ENCODE results near the gene MND1.

Gene MND1

DNA sequence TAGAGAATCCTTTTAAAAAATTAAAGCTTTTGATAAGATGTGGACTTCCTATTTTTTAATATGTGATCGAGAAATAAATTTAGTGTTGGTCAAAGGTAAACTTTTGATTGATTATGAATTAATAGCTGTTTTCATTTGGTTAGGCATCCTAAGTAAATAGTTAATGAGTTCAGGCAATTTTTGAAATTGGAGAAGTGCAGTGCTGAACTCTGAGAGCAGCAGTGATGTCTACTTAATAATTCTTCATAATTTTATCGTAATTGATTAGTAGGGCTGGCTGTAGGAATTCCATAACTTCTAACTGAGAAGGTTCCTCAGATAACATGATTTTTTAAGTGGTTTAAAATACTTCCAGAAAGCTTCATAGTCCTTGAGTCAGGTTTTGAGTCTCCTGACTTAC lies 1.5 kb downstream of the MND1 start:
- TF ChIP-seq, protein P1, sequence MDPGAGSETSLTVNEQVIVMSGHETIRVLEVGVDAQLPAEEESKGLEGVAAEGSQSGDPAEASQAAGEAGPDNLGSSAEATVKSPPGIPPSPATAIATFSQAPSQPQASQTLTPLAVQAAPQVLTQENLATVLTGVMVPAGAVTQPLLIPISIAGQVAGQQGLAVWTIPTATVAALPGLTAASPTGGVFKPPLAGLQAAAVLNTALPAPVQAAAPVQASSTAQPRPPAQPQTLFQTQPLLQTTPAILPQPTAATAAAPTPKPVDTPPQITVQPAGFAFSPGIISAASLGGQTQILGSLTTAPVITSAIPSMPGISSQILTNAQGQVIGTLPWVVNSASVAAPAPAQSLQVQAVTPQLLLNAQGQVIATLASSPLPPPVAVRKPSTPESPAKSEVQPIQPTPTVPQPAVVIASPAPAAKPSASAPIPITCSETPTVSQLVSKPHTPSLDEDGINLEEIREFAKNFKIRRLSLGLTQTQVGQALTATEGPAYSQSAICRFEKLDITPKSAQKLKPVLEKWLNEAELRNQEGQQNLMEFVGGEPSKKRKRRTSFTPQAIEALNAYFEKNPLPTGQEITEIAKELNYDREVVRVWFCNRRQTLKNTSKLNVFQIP (CRISPR knock-in tag; IDR thresholded peaks at IDR 0.05; ENCODE audit: borderline replicate concordance, low read depth): no peak
- TF ChIP-seq, protein P2, sequence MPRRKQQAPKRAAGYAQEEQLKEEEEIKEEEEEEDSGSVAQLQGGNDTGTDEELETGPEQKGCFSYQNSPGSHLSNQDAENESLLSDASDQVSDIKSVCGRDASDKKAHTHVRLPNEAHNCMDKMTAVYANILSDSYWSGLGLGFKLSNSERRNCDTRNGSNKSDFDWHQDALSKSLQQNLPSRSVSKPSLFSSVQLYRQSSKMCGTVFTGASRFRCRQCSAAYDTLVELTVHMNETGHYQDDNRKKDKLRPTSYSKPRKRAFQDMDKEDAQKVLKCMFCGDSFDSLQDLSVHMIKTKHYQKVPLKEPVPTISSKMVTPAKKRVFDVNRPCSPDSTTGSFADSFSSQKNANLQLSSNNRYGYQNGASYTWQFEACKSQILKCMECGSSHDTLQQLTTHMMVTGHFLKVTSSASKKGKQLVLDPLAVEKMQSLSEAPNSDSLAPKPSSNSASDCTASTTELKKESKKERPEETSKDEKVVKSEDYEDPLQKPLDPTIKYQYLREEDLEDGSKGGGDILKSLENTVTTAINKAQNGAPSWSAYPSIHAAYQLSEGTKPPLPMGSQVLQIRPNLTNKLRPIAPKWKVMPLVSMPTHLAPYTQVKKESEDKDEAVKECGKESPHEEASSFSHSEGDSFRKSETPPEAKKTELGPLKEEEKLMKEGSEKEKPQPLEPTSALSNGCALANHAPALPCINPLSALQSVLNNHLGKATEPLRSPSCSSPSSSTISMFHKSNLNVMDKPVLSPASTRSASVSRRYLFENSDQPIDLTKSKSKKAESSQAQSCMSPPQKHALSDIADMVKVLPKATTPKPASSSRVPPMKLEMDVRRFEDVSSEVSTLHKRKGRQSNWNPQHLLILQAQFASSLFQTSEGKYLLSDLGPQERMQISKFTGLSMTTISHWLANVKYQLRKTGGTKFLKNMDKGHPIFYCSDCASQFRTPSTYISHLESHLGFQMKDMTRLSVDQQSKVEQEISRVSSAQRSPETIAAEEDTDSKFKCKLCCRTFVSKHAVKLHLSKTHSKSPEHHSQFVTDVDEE (CRISPR knock-in tag; IDR thresholded peaks at IDR 0.05): no peak
- TF ChIP-seq OSR1 (CRISPR knock-in tag; IDR thresholded peaks at IDR 0.05) (no peak), ZNF565 (CRISPR knock-in tag; conservative IDR thresholded peaks at IDR 0.05; ENCODE audit: low read depth) (no peak), PPARA (CRISPR knock-in tag; IDR thresholded peaks at IDR 0.05; ENCODE audit: borderline replicate concordance) (no peak), CSRNP3 (CRISPR knock-in tag; IDR thresholded peaks at IDR 0.05) (no peak), CSDC2 (CRISPR knock-in tag; IDR thresholded peaks at IDR 0.05) (no peak), TOX (CRISPR knock-in tag; IDR thresholded peaks at IDR 0.05; ENCODE audit: borderline replicate concordance) (no peak), RARB (CRISPR knock-in tag; IDR thresholded peaks at IDR 0.05) (no peak), ZNF70 (CRISPR knock-in tag; IDR thresholded peaks at IDR 0.05) (no peak), ZNF8 (CRISPR knock-in tag; IDR thresholded peaks at IDR 0.05) (no peak), ISL1 (CRISPR knock-in tag; IDR thresholded peaks at IDR 0.05) (no peak), SNAI2 (CRISPR knock-in tag; IDR thresholded peaks at IDR 0.05) (no peak)
- TF ChIP-seq, protein P3, sequence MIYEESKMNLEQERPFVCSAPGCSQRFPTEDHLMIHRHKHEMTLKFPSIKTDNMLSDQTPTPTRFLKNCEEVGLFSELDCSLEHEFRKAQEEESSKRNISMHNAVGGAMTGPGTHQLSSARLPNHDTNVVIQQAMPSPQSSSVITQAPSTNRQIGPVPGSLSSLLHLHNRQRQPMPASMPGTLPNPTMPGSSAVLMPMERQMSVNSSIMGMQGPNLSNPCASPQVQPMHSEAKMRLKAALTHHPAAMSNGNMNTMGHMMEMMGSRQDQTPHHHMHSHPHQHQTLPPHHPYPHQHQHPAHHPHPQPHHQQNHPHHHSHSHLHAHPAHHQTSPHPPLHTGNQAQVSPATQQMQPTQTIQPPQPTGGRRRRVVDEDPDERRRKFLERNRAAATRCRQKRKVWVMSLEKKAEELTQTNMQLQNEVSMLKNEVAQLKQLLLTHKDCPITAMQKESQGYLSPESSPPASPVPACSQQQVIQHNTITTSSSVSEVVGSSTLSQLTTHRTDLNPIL (CRISPR knock-in tag; IDR thresholded peaks at IDR 0.05; ENCODE audit: low read depth): no peak
- ATAC-seq: no peak

DNA sequence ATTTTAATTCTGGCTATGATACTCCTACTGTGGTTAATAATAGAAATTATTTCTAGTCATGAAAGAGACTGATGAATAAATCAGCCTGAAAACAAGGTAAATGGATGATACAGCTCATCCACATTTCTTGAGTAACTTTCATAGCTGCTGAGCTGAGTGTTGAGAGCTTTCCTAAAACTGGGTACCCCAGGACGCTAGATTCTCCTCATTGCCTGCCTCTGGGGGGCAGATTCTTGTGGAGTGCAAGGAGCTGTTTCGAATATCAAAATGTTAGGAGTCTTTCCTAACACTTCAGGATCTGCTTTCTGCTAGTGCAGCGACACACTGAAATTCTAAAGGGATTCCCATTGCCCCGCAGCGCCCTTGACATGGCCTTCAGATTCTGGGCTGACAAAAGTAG lies 2.1 kb downstream of the MND1 start:
- no peak for ATAC-seq
- no peak for TF ChIP-seq OSR1 (CRISPR knock-in tag; IDR thresholded peaks at IDR 0.05)
- no peak for TF ChIP-seq ZC3H10 (CRISPR knock-in tag; IDR thresholded peaks at IDR 0.05)
- TF ChIP-seq ZNF565 (CRISPR knock-in tag; conservative IDR thresholded peaks at IDR 0.05; ENCODE audit: low read depth): no peak
- TF ChIP-seq ZFP30 (CRISPR knock-in tag; IDR thresholded peaks at IDR 0.05): no peak
- TF ChIP-seq, protein P3 (CRISPR knock-in tag; IDR thresholded peaks at IDR 0.05; ENCODE audit: low read depth): no peak
- TF ChIP-seq, protein P1 (CRISPR knock-in tag; IDR thresholded peaks at IDR 0.05; ENCODE audit: borderline replicate concordance, low read depth): no peak
- no peak for TF ChIP-seq ZFP3 (CRISPR knock-in tag; IDR thresholded peaks at IDR 0.05)
- TF ChIP-seq, protein P4, sequence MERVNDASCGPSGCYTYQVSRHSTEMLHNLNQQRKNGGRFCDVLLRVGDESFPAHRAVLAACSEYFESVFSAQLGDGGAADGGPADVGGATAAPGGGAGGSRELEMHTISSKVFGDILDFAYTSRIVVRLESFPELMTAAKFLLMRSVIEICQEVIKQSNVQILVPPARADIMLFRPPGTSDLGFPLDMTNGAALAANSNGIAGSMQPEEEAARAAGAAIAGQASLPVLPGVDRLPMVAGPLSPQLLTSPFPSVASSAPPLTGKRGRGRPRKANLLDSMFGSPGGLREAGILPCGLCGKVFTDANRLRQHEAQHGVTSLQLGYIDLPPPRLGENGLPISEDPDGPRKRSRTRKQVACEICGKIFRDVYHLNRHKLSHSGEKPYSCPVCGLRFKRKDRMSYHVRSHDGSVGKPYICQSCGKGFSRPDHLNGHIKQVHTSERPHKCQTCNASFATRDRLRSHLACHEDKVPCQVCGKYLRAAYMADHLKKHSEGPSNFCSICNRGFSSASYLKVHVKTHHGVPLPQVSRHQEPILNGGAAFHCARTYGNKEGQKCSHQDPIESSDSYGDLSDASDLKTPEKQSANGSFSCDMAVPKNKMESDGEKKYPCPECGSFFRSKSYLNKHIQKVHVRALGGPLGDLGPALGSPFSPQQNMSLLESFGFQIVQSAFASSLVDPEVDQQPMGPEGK (CRISPR knock-in tag; IDR thresholded peaks at IDR 0.05; ENCODE audit: borderline replicate concordance): no peak
- TF ChIP-seq SNAI2 (CRISPR knock-in tag; IDR thresholded peaks at IDR 0.05): no peak
- TF ChIP-seq, protein P2 (CRISPR knock-in tag; IDR thresholded peaks at IDR 0.05): no peak
- no peak for TF ChIP-seq ISL1 (CRISPR knock-in tag; IDR thresholded peaks at IDR 0.05)
- no peak for TF ChIP-seq CSRNP3 (CRISPR knock-in tag; IDR thresholded peaks at IDR 0.05)
- TF ChIP-seq ESRRG (CRISPR knock-in tag; IDR thresholded peaks at IDR 0.05): no peak
- TF ChIP-seq ARNTL (CRISPR knock-in tag; IDR thresholded peaks at IDR 0.05; ENCODE audit: borderline replicate concordance, low read depth): no peak
- TF ChIP-seq BACH2 (CRISPR knock-in tag; IDR thresholded peaks at IDR 0.05; ENCODE audit: borderline replicate concordance): no peak
- no peak for TF ChIP-seq ZNF8 (CRISPR knock-in tag; IDR thresholded peaks at IDR 0.05)
- no peak for TF ChIP-seq TOX (CRISPR knock-in tag; IDR thresholded peaks at IDR 0.05; ENCODE audit: borderline replicate concordance)
- no peak for TF ChIP-seq TCF4 (CRISPR knock-in tag; IDR thresholded peaks at IDR 0.05; ENCODE audit: borderline replicate concordance)
